Measurements from ENCODE around the gene DYNLT4.
"Not testable (repeated sequence)": the region's sequence is repeated elsewhere in the genome, so short reads cannot be mapped to it uniquely, and the experiment has no call there.

DYNLT4 gene

GRCh38 chr1:44828841-44829440, 21.8 kb upstream of the DYNLT4 start:
- no peak overlapping the region for H3K4me3 ChIP-seq (replicated peaks in 1 of 2; ENCODE audit: low read depth in 2 of 2, low read length in 2 of 2)
- TF ChIP-seq CTCF (IDR thresholded peaks at IDR 0.05; ENCODE audit: low read depth, low read length) = no peak
- DNase-seq (ENCODE audit: low read depth in 2 of 2) = no peak

- H3K4me3 ChIP-seq (replicated peaks in 1 of 2; ENCODE audit: low read depth in 2 of 2, low read length in 2 of 2) = no peak overlapping the region
- TF ChIP-seq CTCF (IDR thresholded peaks at IDR 0.05; ENCODE audit: low read depth, low read length) = no peak
- no peak for DNase-seq (ENCODE audit: low read depth in 2 of 2)
These were observed 21.0 kb upstream of the DYNLT4 start for GRCh38 chr1:44828003-44828651.

- DNase-seq (ENCODE audit: low read depth in 2 of 2) = no peak
- TF ChIP-seq CTCF (IDR thresholded peaks at IDR 0.05; ENCODE audit: low read depth, low read length) = no peak
- H3K4me3 ChIP-seq (replicated peaks in 1 of 2; ENCODE audit: low read depth in 2 of 2, low read length in 2 of 2) = no peak overlapping the region
These were observed 20.2 kb upstream of the DYNLT4 start for GRCh38 chr1:44827197-44828002.

- TF ChIP-seq CTCF (IDR thresholded peaks at IDR 0.05; ENCODE audit: low read depth, low read length) = no peak
- H3K4me3 ChIP-seq (replicated peaks in 1 of 2; ENCODE audit: low read depth in 2 of 2, low read length in 2 of 2) = no peak overlapping the region
- peak in 1 of 2 donors; percentile 91 for DNase-seq (ENCODE audit: low read depth in 2 of 2)
These were observed 19.4 kb upstream of the DYNLT4 start for GRCh38 chr1:44826375-44827196.

- H3K4me3 ChIP-seq (replicated peaks in 1 of 2; ENCODE audit: low read depth in 2 of 2, low read length in 2 of 2); DNase-seq (ENCODE audit: low read depth in 2 of 2): not testable (repeated sequence)
These were observed 17.2 kb upstream of the DYNLT4 start for GRCh38 chr1:44824392-44824791.

GRCh38 chr1:44822981-44823451, 15.9 kb upstream of the DYNLT4 start:
- no peak for TF ChIP-seq CTCF (IDR thresholded peaks at IDR 0.05; ENCODE audit: low read depth, low read length)
- DNase-seq (ENCODE audit: low read depth in 2 of 2) = no peak
- H3K4me3 ChIP-seq (replicated peaks in 1 of 2; ENCODE audit: low read depth in 2 of 2, low read length in 2 of 2) = no peak overlapping the region

All from cardiac fibroblast (primary cell).